Osteoblast (primary cell): Measurements from ENCODE around the gene CALML5. TPM values are rescaled to one million over a fixed set of nuclear protein-coding genes. Genes with fewer than 3 reads are reported as not detected.

ENCODE experiments used
- DNase-seq: peaks from one replicate; pipeline ENCODE4 v3.0.0; 2011; ENCODE audit warnings: low spot score, mixed read lengths; ENCODE audit not compliant: insufficient read length; ENCODE audit errors: missing footprints
- H2AFZ ChIP-seq: 2 replicates; pipeline ENCODE4 v1.6.0; 2011; ENCODE audit warnings: mild to moderate bottlenecking, low read length
- H3K27ac ChIP-seq: 2 replicates; pipeline ENCODE4 v1.5.1; 2011; ENCODE audit warnings: mild to moderate bottlenecking, low read depth, low read length, moderate library complexity
- H3K27me3 ChIP-seq: 2 replicates; pipeline ENCODE4 v1.6.0; 2012; ENCODE audit warnings: mild to moderate bottlenecking, control low read depth, inconsistent platforms, low read length, moderate library complexity; ENCODE audit not compliant: insufficient read depth
- H3K36me3 ChIP-seq: 2 replicates; pipeline ENCODE4 v1.5.1; 2011; ENCODE audit warnings: mild to moderate bottlenecking, low read length, control low read depth, moderate library complexity; ENCODE audit not compliant: insufficient read depth
- H3K4me1 ChIP-seq: 2 replicates; pipeline ENCODE4 v1.5.1; 2011; ENCODE audit warnings: mild to moderate bottlenecking, low read length, control low read depth, moderate library complexity; ENCODE audit not compliant: insufficient read depth
- H3K4me2 ChIP-seq: 2 replicates; pipeline ENCODE4 v1.6.0; 2011; ENCODE audit warnings: mild to moderate bottlenecking, low read length; ENCODE audit not compliant: insufficient read depth
- H3K4me3 ChIP-seq: fragments of 200-600 bp; sonication (generic); 3 replicates; pipeline ENCODE4 v1.5.1; 2012; ENCODE audit warnings: mild to moderate bottlenecking, low read length, inconsistent platforms; ENCODE audit not compliant: insufficient read depth
- H3K79me2 ChIP-seq: 2 replicates; pipeline ENCODE4 v1.6.0; 2012; ENCODE audit warnings: mild to moderate bottlenecking, low read length, control low read depth, inconsistent platforms; ENCODE audit not compliant: insufficient read depth
- H3K9me3 ChIP-seq: 2 replicates; pipeline ENCODE4 v1.5.1; 2011; ENCODE audit warnings: low read depth, low read length, control low read depth
- H4K20me1 ChIP-seq: 2 replicates; pipeline ENCODE4 v1.6.0; 2012; ENCODE audit warnings: mild to moderate bottlenecking, low read length, control low read depth; ENCODE audit not compliant: insufficient read depth
- total RNA-seq: library from RNA; depleted of rRNA; stranded (reverse); fragments of >200 nt; gene quantifications from 2 replicates; pipeline ENCODE4 v1.2.3, GENCODE V29; 2012
- TF ChIP-seq, protein P1 (sequence below): IDR thresholded peaks from 2 replicates; pipeline ENCODE4 v1.5.1; 2011; ENCODE audit warnings: mild to moderate bottlenecking, low read depth, low read length, moderate library complexity; ENCODE audit errors: extremely low read depth

Gene CALML5
- total RNA-seq, 1 donor: not detected

DNA sequence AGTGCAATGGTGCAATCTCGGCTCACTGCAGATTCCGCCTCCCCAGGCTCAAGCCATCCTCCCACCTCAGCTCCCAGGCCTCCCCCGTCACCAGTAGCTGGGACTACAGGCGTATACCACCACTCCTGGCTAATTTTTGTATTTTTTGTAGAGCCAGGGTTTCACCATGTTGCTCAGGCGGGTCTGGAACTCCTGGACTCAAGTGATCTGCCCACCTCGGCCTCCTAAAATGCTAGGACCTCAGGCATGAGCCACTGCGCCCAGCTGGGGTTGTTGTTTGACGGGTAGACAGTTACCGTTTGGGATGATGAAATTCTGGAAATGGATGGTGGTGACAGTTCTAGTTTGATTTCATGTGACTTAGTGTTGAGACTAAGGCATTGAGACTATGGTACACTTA, 40.7 kb upstream of the CALML5 start:
- Histone ChIP-seq H3K27ac (no peak overlapping the region), H3K27me3 (no peaks in the 10 kb centered on the region), H4K20me1 (no peaks in the 10 kb centered on the region), H2AFZ (no peak overlapping the region), H3K36me3 (no peaks in the 10 kb centered on the region), H3K4me1 (peaks cover 7% of the 10 kb centered on the region), H3K4me3 (no peak overlapping the region), H3K4me2 (no peak overlapping the region), H3K79me2 (no peaks in the 10 kb centered on the region), H3K9me3 (no peaks in the 10 kb centered on the region)
- TF ChIP-seq, protein P1, sequence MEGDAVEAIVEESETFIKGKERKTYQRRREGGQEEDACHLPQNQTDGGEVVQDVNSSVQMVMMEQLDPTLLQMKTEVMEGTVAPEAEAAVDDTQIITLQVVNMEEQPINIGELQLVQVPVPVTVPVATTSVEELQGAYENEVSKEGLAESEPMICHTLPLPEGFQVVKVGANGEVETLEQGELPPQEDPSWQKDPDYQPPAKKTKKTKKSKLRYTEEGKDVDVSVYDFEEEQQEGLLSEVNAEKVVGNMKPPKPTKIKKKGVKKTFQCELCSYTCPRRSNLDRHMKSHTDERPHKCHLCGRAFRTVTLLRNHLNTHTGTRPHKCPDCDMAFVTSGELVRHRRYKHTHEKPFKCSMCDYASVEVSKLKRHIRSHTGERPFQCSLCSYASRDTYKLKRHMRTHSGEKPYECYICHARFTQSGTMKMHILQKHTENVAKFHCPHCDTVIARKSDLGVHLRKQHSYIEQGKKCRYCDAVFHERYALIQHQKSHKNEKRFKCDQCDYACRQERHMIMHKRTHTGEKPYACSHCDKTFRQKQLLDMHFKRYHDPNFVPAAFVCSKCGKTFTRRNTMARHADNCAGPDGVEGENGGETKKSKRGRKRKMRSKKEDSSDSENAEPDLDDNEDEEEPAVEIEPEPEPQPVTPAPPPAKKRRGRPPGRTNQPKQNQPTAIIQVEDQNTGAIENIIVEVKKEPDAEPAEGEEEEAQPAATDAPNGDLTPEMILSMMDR: no peak
- no peak for DNase-seq

DNA sequence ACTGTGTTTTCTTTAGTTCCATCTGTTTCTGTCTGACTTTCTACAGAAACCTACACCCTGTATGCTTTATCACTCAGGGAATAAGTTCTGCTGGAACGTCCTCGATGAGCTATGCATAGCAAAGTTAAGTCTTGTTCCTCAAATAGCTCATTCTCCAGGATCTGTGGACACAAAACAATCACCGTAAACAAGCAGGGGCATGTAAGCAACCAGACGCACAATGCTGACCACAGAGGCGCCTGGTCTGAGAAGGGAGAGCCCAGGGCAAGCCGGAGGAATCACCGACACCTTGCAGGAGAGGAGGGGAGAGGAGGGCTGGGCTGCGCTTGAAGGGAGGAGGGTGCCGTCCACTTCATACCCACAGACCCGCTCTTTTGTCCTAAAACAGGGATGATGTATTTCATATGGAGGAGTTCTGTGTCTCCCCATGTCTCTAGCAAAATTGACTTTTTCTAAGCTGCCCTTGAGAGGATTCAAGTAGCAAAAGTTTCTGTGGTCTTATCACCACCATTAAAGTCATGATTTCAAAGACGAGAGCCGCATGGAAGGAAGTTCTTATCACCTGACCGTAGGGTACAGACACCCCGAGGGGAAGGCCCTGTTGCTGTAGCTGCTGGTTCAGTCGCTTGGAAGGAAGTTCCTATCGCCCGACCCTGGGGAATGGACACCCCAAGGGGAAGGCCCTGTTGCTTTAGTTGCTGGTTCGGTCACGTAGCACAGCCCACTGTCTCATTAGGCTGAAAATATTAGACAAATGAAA, 39.7 kb upstream of the CALML5 start:
- DNase-seq: no peak
- H3K9me3 ChIP-seq: no peaks in the 10 kb centered on the region
- H3K4me1 ChIP-seq: peaks cover 11% of the 10 kb centered on the region
- H3K36me3 ChIP-seq: no peaks in the 10 kb centered on the region
- peaks cover 5% of the 10 kb centered on the region for H3K27me3 ChIP-seq
- H4K20me1 ChIP-seq: no peaks in the 10 kb centered on the region
- H3K4me2 ChIP-seq: no peak overlapping the region
- no peak overlapping the region for H3K27ac ChIP-seq
- TF ChIP-seq, protein P1: no peak
- no peak overlapping the region for H3K4me3 ChIP-seq
- H2AFZ ChIP-seq: no peak overlapping the region
- no peaks in the 10 kb centered on the region for H3K79me2 ChIP-seq

DNA sequence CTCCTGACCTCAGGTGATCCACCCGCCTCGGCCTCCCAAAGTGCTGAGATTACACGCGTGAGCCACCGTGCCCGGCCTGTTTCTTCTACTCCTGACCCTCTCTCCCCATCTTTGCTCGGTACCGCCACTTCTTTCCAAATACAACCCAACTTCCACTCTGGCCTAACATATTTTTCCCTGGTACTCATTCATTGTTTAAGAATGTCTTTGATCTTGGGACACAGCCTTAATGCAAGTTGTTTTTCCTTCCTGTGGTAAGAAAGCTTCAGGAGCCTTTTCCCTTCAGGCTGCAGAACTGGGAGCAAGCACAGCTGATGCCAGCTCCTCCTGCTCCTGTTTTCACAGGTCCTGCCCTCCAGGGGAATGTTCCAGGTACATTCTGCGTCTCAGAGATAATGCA, 39.1 kb upstream of the CALML5 start:
- no peak overlapping the region for H3K4me2 ChIP-seq
- no peaks in the 10 kb centered on the region for H3K79me2 ChIP-seq
- H3K27ac ChIP-seq: no peak overlapping the region
- H3K27me3 ChIP-seq: peaks cover 5% of the 10 kb centered on the region
- no peak overlapping the region for H2AFZ ChIP-seq
- no peaks in the 10 kb centered on the region for H4K20me1 ChIP-seq
- no peaks in the 10 kb centered on the region for H3K36me3 ChIP-seq
- TF ChIP-seq, protein P1: no peak
- H3K9me3 ChIP-seq: no peaks in the 10 kb centered on the region
- peaks cover 11% of the 10 kb centered on the region for H3K4me1 ChIP-seq
- no peak overlapping the region for H3K4me3 ChIP-seq
- peak; percentile 62 for DNase-seq

DNA sequence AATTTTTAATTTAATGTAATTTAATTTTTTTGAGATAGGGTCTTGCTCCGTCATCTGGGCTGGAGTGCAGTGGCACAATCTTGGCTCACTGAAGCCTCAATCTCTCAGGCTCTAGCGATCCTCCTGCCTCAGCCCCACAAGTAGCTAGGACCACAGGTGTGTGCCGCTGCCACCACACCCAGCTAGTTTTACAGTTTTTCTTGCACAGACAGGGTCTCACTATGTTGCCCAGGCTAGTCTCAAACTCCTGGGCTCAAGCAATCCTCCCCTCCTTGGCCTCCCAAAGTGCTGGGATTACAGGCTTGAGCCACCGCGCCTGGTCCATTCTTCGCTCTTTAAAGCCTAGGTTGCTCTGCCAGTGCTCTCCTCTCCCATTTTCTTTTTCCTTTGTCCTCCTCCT, 38.3 kb upstream of the CALML5 start:
- Histone ChIP-seq H2AFZ (no peak overlapping the region), H3K4me3 (no peak overlapping the region), H3K4me1 (peaks cover 11% of the 10 kb centered on the region), H3K79me2 (no peaks in the 10 kb centered on the region), H3K36me3 (no peaks in the 10 kb centered on the region), H3K4me2 (no peak overlapping the region), H3K27ac (no peak overlapping the region), H4K20me1 (no peaks in the 10 kb centered on the region), H3K9me3 (no peaks in the 10 kb centered on the region), H3K27me3 (peaks cover 5% of the 10 kb centered on the region)
- TF ChIP-seq, protein P1: no peak
- DNase-seq: no peak
